Measurements from ENCODE around the gene MICA.
A peak's percentile ranks its signal among the peaks of the same experiment; 100 is the strongest.

Gene MICA

DNA sequence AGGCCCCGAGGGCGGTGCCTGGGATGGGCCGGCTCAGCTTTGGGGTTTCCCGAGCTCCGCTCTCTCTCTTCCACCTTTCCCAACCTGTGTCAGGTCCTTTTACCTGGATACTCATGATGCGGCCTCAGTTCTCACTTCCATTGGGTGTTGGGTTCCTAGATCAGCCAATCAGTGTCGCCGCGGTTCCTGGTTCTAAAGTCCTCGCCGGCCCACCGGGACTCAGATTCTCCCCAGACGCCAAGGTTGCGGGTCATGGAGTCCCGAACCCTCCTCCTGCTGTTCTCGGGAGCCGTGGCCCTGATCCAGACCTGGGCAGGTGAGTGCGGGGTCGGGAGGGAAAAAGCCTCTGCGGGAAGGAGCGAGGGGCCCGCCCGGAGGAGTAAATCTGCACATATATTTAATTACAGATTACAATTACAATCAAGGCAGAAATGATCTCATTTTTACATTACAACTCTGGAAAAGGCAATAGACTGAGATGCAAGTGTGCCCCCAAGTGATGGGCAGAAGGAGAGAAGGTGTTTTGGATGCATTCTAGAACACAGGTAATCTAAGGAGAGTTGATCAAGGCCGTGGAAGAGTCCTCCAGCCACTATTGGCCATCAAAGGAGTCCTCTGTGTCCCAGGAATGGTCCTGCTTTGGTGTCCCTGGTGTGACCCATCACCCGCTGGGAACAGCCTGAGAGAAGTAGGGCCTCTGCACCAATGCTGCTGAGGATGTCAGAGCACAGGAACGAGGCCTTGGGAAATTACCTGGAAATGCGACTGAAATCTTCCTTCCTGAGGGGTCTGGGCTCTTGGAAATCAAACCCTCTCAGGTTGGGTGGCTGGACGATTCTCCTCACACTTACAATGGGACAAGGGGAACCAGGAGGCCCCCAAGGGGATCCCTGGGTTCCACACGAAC, 59.8 kb downstream of the MICA start:
- Histone ChIP-seq H3K27me3 (ENCODE audit: control insufficient read depth, insufficient read depth, low read length) (no peaks in the 10 kb centered on the region), H3K36me3 (ENCODE audit: control insufficient read depth, insufficient read depth, low read length) (no peaks in the 10 kb centered on the region), H3K9ac (ENCODE audit: low read depth, low read length) (no peak overlapping the region), H3K4me1 (ENCODE audit: control insufficient read depth, insufficient read depth, low read length) (peaks cover 4% of the 10 kb centered on the region), H3K27ac (ENCODE audit: low read depth, low read length) (peak overlapping the region; percentile 53), H3K9me3 (ENCODE audit: control insufficient read depth, insufficient read depth, low read length) (no peaks in the 10 kb centered on the region), H3K4me3 (ENCODE audit: low read depth, low read length) (peak overlapping the region; percentile 55)

DNA sequence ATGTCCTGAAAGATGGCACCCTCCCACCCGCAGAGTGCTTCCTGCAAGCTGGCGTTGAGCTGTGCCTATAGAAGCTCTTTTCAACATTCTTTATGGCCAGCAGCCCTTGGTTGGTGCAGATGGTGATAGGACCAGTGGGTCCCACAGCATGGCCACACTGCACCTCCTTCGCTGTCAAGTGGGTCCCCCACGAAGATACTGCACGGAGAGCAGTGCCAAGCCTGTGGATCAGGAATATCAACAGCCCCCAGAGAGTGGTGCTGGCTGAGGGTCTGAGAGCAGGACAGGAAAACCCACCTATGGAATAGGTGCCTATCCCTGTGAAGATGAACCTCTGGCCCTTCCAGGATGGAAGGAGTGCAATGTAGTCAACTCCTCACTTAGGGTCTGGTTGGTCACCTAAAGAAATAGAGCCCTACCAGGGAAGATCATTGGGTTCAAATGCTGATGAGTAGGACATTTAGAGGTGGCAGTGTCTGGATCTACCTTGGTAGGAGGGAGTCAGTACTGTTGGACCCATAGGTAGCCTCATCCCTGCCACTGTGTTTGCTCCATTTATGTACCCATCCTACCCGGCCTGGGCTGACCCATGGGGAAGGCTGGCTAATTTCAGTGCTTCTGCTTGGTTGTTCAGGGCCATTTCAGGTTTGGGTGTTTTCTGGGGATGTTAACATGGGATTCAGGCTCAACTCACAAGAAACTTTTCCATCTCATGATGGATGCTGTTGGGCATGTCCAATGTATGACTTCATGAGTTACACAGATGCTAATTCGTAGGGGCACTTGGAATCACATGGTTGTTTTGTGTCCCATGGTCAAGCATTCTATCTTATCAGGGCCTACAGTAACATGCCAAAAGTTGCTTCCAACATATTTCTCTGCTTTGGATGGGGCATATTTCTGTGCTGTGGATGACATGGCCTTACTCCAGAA, 61.1 kb downstream of the MICA start:
- Histone ChIP-seq H3K27me3 (ENCODE audit: control insufficient read depth, insufficient read depth, low read length) (no peaks in the 10 kb centered on the region), H3K36me3 (ENCODE audit: control insufficient read depth, insufficient read depth, low read length) (no peaks in the 10 kb centered on the region), H3K4me3 (ENCODE audit: low read depth, low read length) (no peak overlapping the region), H3K27ac (ENCODE audit: low read depth, low read length) (no peak overlapping the region), H3K4me1 (ENCODE audit: control insufficient read depth, insufficient read depth, low read length) (peaks cover 4% of the 10 kb centered on the region), H3K9ac (ENCODE audit: low read depth, low read length) (no peak overlapping the region), H3K9me3 (ENCODE audit: control insufficient read depth, insufficient read depth, low read length) (no peaks in the 10 kb centered on the region)

Measured in HUES48 (cell line).